HG03196 (cell line): ENCODE measurements around the gene LMAN2L.

Experiments used
- ATAC-seq: cut with Tn5 transposase; IDR thresholded peaks from one replicate; pipeline ENCODE4 v1.9.1; 2021; ENCODE audit not compliant: unreplicated experiment

The LMAN2L gene

GRCh38 chr2:96715658-96716057, 24.2 kb downstream of the LMAN2L start:
- no peak for ATAC-seq

DNA sequence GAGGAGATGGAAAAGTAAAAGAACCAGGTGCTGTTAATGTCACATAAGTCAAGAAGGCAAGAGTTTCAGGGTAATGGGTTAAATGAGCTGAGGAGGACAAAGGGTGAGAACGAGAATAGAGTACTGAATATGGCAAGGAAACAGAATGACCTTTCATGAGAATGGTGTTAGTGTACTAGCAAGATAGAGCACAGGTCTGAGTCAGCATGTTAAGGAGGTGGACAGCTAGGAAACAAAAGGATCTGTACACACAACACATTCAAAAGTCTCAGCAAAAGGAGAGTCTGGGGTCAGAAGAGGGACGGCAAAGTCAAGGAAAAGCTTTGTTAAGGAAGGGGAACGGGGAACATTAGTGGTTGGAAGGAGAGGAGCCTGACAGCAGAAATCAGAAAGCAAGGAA, 28.9 kb downstream of the LMAN2L start:
- no peak for ATAC-seq

DNA sequence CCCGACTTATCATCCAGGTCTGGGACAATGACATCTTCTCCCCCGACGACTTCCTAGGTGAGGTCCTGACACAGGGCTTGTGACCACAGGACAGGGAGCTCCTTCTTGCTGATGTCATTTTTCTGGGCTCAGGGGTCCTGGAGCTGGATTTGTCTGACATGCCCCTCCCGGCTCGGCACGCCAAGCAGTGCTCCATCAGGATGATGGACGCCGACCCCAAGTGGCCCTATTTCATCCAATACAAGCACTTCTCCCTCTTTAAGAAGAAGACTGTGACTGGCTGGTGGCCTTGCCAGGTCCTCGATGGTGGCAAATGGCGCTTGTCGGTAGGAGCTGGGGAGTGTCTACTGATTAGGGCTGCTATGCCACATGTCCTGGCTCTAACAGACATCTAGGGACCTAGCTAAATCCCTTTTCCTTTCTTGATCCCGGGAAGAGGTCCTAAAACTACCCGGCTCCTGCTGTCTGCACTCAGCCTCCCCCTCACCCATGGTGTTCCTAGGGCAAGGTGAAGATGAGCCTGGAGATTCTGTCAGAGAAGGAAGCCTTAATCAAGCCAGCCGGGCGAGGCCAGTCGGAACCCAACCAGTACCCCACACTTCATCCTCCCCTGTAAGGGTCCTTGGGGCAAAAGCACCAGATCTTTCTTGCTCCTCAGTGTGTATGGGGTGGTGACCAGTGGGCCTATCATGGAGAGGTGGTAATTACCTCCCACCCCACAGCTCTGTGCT, 36.7 kb downstream of the LMAN2L start:
- ATAC-seq = no peak

GRCh38 chr2:96702098-96702785, 37.6 kb downstream of the LMAN2L start:
- ATAC-seq = no peak

GRCh38 chr2:96701636-96702035, 38.2 kb downstream of the LMAN2L start:
- ATAC-seq = no peak

DNA sequence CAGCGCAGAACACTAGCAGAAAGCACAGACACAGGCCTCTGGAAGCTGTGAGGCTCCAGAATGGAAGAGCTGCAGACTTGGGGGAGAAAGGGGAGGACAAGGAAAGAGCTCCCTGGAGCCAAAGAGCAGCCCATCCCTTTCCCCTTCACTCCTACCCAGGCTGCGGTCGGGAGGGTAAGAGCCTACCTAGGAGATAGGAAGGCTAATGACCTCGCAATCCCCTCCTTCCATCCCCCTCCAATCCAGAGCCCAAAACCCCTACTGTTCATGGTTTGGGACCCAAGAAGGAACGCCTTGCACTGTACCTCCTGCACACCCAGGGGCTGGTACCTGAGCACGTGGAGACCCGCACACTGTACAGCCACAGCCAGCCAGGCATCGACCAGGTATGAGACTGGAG, 39.8 kb downstream of the LMAN2L start:
- ATAC-seq = no peak

- no peak for ATAC-seq
Observed at GRCh38 chr2:96699621-96700020, 40.2 kb downstream of the LMAN2L start.

DNA sequence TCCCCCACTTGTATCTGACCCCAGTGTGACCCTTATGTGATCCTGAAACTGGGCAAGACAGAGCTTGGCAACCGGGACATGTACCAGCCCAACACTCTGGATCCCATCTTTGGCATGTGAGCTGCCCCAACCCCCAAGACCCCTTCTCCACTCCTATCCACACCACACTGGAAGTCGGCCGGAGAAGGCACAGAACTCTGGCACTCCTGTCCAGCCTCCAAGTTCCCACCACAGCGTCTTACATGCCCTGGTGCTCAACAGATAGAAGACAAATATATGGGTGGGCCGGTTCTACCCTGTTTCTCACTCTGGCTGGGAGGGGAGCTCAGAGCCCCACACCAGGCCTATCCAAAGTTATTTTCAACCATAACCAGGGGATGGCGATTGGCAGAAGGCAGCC, 40.8 kb downstream of the LMAN2L start:
- no peak for ATAC-seq

DNA sequence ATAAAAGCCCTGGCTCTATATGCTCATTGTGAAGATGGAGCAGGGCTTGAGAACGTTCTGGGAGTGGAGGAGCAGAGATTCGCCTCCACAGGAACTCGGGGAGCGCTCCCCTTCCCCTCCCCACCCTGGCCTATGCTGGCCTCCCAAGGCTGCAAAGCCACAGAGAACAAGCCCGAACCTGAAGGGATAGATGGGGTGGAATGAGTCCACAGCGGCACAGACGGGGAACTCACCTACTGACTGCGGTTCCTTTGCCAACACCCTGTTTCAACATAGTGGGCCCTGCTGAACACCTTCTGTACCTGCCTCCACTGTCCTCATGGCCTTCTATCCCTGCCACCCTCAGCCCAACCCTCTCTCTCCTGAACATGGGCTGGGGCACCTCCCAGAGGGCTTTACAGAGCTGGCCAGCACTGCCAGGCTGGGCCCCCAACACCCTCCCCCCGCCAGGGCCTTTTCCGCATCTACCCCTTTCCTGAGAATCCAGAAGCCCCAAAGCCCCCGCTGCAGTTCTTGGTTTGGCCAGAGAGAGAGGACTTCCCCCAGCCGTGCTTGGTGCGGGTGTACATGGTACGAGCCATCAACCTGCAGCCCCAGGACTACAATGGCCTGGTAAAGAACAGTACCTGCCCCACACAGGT, 41.5 kb downstream of the LMAN2L start:
- no peak for ATAC-seq

DNA sequence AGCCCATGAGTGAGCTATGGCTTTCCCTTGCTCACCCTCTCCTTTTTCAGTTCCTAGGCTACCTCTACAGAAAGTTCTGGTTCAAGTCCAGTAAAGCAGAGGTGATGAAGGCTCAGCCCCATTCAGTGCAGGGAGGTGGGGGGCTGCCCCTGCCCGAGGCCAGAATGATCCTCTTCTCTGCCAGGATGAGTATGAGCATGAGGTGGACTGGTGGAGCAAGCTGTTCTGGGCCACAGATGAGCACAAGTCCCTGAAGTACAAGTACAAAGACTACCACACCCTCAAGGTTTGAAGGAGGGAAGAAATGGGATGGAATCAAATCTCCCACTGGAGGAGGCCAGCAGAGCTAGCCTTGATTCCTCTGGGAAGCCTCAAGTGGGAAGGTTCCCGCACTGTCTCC, 42.4 kb downstream of the LMAN2L start:
- ATAC-seq = no peak

DNA sequence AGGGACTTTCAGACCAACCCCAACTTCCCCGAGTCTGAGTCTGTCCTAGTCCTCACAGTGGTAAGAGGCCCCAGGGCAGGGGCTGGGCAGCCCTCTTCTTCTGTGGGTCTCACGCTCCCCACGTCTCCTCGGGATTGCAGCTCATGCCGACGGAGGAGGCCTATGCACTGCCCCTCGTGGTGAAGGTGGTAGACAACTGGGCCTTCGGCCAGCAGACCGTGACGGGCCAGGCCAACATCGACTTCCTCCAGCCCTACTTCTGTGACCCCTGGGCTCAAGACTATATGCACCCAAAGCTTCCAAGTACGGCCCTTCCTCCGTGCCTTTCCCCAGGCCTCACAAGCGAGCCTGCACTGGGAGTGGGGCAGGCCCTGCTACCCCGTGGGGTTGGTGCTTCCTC, 44.3 kb downstream of the LMAN2L start:
- no peak for ATAC-seq

DNA sequence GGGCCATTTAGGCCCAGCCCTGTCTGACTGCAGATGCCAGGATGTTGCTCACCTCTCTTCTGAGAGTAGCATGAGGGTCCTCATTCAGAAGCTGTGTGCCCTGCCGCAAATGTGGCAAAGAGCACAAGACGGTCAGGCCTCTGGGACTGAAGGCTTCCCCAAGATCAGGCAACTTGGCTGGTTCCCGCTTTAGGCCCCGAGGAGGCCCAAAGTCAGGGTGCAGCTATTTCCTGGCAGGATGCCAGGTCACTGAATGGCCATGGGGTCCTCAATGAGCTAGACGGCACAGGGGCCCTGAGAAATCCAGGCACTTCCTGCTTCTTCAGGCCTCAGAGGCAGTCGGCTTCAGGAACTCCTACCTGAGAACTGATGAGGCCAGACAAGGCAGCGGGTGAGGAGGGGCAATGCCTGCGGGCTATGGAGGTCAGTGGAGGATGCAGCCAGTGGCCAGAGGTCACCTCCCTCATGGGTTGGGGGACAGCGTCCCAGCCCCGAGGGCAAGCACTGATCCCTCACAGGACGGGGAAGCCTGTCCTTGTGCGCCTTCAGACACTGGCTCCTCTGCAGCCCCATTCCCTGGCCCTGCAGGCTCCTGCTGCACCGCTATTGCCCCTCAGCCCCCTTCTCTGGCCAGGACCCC, 44.9 kb downstream of the LMAN2L start:
- ATAC-seq = no peak

- no peak for ATAC-seq
Observed at GRCh38 chr2:96694279-96694678, 45.6 kb downstream of the LMAN2L start.

DNA sequence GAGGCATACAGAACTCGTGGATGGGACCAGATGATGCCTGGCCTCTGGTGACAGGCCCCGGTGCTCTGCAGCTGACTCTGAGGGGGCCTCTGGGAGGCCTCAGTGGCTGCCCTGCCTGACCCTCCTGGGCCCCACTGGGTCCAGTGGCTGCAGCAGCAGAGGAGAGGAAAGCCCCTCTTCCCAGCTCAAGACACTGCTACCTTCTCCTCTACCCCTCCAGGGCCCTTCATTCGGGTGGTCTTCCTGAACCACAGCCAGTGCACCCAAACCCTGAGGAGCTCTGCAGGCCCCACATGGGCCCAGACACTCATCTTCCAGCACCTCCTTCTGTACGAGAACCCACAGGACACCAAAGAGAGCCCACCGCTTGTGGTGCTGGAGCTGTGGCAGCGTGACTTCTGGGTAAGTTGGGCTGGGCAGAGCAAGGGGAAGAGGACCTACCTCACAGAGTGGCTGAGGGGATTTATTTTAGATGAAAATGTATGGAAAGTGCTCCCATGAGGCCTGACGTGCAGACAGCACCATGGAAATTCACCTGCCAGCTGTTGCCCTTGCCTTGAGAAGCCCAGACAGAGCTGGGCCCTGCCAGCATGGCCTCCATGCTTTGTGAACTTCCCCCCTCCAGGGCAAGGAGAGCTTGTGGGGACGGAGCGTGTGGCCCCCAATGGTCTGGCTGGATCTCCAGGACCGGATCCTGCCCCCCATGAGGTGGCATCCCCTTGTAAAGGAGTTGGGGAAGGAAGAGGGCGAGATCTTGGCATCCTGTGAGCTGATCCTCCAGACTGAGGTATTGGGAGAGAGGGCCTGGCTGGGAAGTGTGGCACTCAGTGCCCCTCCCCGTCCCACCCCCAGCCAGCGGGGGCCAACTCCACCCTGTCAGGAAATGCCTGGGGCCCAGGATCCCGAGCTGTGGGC, 46.3 kb downstream of the LMAN2L start:
- no peak for ATAC-seq

- no peak for ATAC-seq
Observed at GRCh38 chr2:96692094-96692971, 47.5 kb downstream of the LMAN2L start.

DNA sequence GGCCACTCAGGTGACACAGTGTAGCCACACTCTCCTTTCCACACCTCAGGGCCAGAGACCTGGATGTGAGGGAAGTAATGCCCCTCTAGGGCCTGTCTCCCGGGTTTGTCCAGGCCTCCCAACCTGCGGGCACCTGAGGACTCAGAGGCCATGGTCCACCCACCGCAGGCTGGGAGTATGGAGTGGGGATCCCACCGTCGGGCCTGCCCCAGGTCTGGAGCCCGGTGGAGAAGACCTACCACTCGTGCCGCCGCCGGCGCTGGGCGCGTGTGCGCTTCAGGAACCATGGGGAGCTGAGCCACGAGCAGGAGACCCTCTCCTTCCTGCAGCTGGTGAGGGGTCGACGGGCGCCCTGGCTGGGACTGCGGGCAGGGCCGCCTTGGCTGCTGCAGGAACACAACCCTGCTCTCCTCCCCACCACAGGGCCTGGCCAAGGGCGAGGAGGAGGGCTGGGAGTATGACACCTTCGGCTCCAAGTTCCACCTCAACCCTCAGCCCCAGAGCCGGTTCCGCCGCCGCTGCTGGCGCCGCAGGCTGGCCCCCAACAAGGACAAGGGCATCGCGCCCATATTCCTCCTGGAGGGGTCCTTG, 48.7 kb downstream of the LMAN2L start:
- ATAC-seq = no peak

- ATAC-seq = no peak
Observed at GRCh38 chr2:96690306-96691021, 49.4 kb downstream of the LMAN2L start.

DNA sequence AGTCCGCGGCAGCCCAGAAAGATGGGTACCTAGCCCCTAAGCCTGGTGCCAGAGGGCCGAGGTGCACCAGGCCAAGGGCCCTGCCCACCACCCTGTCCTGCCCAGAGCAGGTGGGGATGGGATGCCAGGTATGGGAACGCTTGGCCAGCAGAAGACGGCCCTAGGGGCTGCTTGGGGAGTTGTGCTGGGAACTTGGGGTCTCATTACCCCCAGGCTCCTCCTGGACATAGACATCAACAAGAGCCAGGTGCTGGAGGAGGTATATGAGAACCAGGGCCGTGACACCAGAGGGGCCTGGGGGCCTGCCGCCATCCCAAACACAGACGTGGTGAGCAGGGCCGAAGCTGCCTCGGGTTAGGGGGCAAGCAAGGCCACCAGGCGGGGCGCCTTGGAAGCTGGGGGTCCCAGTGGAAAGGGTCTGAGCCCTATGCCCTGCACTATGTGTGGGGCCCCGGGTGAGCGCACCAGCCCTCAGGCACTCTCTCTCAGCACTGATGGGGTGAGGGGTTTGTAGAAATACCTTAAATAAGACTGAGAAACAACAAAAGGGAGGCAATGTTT, 50.4 kb downstream of the LMAN2L start:
- no peak for ATAC-seq
